Panc1 (cell line): Measurements from ENCODE around the gene ICAM2.

Experiments
- CTCF ChIP-seq: fragments of 450-650 bp; IDR thresholded peaks from 2 replicates; pipeline ENCODE4 v1.5.1; 2017; ENCODE audit warnings: mild to moderate bottlenecking
- REST ChIP-seq, 2 experiments: IDR thresholded peaks; 2 replicates each; pipeline ENCODE4 v1.6.1; 2011 to 2012; ENCODE audit warnings: low read depth in 2 of 2, control low read depth in 1 of 2, low read length in 1 of 2, mild to moderate bottlenecking in 1 of 2, moderate library complexity in 1 of 2; ENCODE audit not compliant: insufficient read depth in 1 of 2
- SIN3A ChIP-seq: IDR thresholded peaks from 2 replicates; pipeline ENCODE4 v1.6.1; 2012; ENCODE audit warnings: low read depth, mild to moderate bottlenecking, low read length, moderate library complexity, borderline replicate concordance; ENCODE audit not compliant: insufficient read depth

- TF ChIP-seq CTCF (peak; percentile 94), SIN3A (no peak), REST (IDR thresholded peaks at IDR 0.05; ENCODE audit: insufficient read depth in 1 of 2, low read depth in 2 of 2, low read length in 1 of 2) (no peak)
Measured at GRCh38 chr17:64025732-64026294, 5.4 kb upstream of the ICAM2 start.
